Fibroblast of lung (primary cell): ENCODE measurements around the gene NPHP4.

ENCODE experiments used
- EZH2 ChIP-seq: IDR thresholded peaks from 2 replicates; pipeline ENCODE4 v1.5.1; 2012; ENCODE audit warnings: low read length, control low read depth, mild to moderate bottlenecking; ENCODE audit errors: missing control alignments
- TF ChIP-seq, protein P1 (sequence below), 2 donors: IDR thresholded peaks in 1 of 2; conservative IDR thresholded peaks in 1 of 2; 1 replicate in 1 of 2; 2 replicates in 1 of 2; pipeline ENCODE4 v1.5.1; 2011 to 2012; ENCODE audit warnings: low read length in 2 of 2, control low read depth in 1 of 2, inconsistent platforms in 1 of 2, low read depth in 1 of 2, mild to moderate bottlenecking in 1 of 2

DNA sequence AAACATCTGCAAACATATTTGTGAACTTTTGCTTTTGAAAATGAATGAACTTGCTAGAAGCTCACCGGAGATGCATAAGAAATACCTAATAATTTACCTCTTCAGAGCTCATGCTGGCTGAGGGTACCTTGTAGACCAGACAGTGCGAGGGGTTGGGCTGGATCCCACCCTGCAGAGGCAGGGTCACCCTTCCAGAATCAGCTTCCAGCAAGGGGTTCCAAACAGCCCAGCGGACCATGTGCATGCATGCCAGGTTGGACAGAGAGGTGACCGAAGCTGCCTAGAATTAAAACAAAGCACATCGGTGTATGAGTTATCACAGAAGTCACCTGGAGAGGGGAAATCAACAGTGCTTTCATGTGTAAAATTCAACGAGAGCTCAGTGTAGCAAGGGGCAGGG is 59.2 kb downstream of the NPHP4 start:
- TF ChIP-seq, protein P1, sequence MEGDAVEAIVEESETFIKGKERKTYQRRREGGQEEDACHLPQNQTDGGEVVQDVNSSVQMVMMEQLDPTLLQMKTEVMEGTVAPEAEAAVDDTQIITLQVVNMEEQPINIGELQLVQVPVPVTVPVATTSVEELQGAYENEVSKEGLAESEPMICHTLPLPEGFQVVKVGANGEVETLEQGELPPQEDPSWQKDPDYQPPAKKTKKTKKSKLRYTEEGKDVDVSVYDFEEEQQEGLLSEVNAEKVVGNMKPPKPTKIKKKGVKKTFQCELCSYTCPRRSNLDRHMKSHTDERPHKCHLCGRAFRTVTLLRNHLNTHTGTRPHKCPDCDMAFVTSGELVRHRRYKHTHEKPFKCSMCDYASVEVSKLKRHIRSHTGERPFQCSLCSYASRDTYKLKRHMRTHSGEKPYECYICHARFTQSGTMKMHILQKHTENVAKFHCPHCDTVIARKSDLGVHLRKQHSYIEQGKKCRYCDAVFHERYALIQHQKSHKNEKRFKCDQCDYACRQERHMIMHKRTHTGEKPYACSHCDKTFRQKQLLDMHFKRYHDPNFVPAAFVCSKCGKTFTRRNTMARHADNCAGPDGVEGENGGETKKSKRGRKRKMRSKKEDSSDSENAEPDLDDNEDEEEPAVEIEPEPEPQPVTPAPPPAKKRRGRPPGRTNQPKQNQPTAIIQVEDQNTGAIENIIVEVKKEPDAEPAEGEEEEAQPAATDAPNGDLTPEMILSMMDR (conservative IDR thresholded peaks at IDR 0.05 in 1 of 2, IDR thresholded peaks at IDR 0.05 in 1 of 2; ENCODE audit: low read depth in 1 of 2, low read length in 2 of 2) = no peak
- TF ChIP-seq EZH2 = no peak
